DOHH2 (cell line): ENCODE measurements around the gene UBR3.
"Not testable (repeated sequence)": the region's sequence is repeated elsewhere in the genome, so short reads cannot be mapped to it uniquely, and the experiment has no call there.

Experiments used
- H3F3A ChIP-seq: fragments of 200-600 bp; sonication (generic), shearing (Covaris generic); 2 replicates; pipeline ENCODE4 v1.6.0; 2016; ENCODE audit warnings: antibody characterized with exemption, mild to moderate bottlenecking; ENCODE audit not compliant: control insufficient read depth, insufficient read depth
- H3K27ac ChIP-seq: fragments of 200-600 bp; sonication (generic); 2 replicates; pipeline ENCODE4 v1.5.1; 2014; ENCODE audit warnings: low read depth, mild to moderate bottlenecking, low read length, moderate library complexity
- H3K27me3 ChIP-seq: fragments of 200-600 bp; sonication (generic); 2 replicates; pipeline ENCODE4 v1.6.1; 2014; ENCODE audit warnings: mild to moderate bottlenecking, low read length, mixed read lengths; ENCODE audit not compliant: control insufficient read depth
- H3K36me3 ChIP-seq: fragments of 200-600 bp; sonication (generic); 2 replicates; pipeline ENCODE4 v1.6.1; 2014; ENCODE audit warnings: mild to moderate bottlenecking, low read length, moderate library complexity, mixed read lengths; ENCODE audit not compliant: control insufficient read depth
- H3K4me1 ChIP-seq: fragments of 200-600 bp; sonication (generic); 2 replicates; pipeline ENCODE4 v1.6.1; 2014; ENCODE audit warnings: mild to moderate bottlenecking, low read length, mixed read lengths; ENCODE audit not compliant: control insufficient read depth
- H3K4me2 ChIP-seq: fragments of 200-600 bp; sonication (generic); 2 replicates; pipeline ENCODE4 v1.6.0; 2014; ENCODE audit warnings: mild to moderate bottlenecking, low read length, moderate library complexity
- H3K4me3 ChIP-seq: fragments of 200-600 bp; sonication (generic); 2 replicates; pipeline ENCODE4 v1.5.1; 2014; ENCODE audit warnings: mild to moderate bottlenecking, low read length, mixed read lengths
- H3K79me2 ChIP-seq: fragments of 200-600 bp; sonication (generic); 2 replicates; pipeline ENCODE4 v1.6.1; 2014; ENCODE audit warnings: mild to moderate bottlenecking, low read length, mixed read lengths; ENCODE audit not compliant: control insufficient read depth
- H3K9me2 ChIP-seq: fragments of 200-600 bp; sonication (generic); replicated peaks from 2 replicates; pipeline ENCODE4 v1.6.1; 2014; ENCODE audit warnings: mild to moderate bottlenecking, low read length, mixed read lengths; ENCODE audit not compliant: control insufficient read depth
- H3K9me3 ChIP-seq: fragments of 200-600 bp; sonication (generic); 2 replicates; pipeline ENCODE4 v1.6.1; 2014; ENCODE audit warnings: antibody characterized with exemption, low read length, mixed read lengths; ENCODE audit not compliant: control insufficient read depth, insufficient read depth
- H4K20me1 ChIP-seq: fragments of 200-600 bp; sonication (generic); 2 replicates; pipeline ENCODE4 v1.6.0; 2014; ENCODE audit warnings: low read depth, mild to moderate bottlenecking, antibody characterized with exemption, low read length, moderate library complexity; ENCODE audit not compliant: control insufficient read depth, insufficient read depth
- CTCF ChIP-seq: fragments of 200-600 bp; sonication (generic); IDR thresholded peaks from one replicate; pipeline ENCODE4 v1.5.1; 2014; ENCODE audit warnings: antibody characterized with exemption, mild to moderate bottlenecking, low read depth, low read length; ENCODE audit not compliant: poor library complexity, severe bottlenecking
- EZH2phosphoT487 ChIP-seq: fragments of 200-600 bp; sonication (generic); IDR thresholded peaks from 2 replicates; pipeline ENCODE4 v1.6.1; 2017; ENCODE audit warnings: borderline replicate concordance, mild to moderate bottlenecking, antibody characterized with exemption, low read length, moderate library complexity, mixed read lengths

Gene UBR3

GRCh38 chr2:170113168-170113894 lies 286.1 kb downstream of the UBR3 start:
- H4K20me1 ChIP-seq, result no peaks in the 10 kb centered on the region

GRCh38 chr2:170115501-170116229 lies 288.4 kb downstream of the UBR3 start:
- Histone ChIP-seq H3K4me1 (no peaks in the 10 kb centered on the region), H3K9me3 (peaks cover 7% of the 10 kb centered on the region; the same call in 1 of the 2 replicates), H3K79me2 (no peaks in the 10 kb centered on the region), H3K36me3 (peaks cover 9% of the 10 kb centered on the region), H3K27me3 (no peaks in the 10 kb centered on the region), H3K4me3 (no peak overlapping the region), H3K27ac (no peak overlapping the region), H3F3A (no peaks in the 10 kb centered on the region), H4K20me1 (no peaks in the 10 kb centered on the region), H3K9me2 (no peaks in the 10 kb centered on the region), H3K4me2 (no peak overlapping the region)
- no peak for TF ChIP-seq CTCF
- no peak for TF ChIP-seq EZH2phosphoT487

More at GRCh38 chr2:170113168-170113894, 286.1 kb downstream of the UBR3 start:
- H3K4me2 ChIP-seq, result no peak overlapping the region
- H3K4me3 ChIP-seq, result no peak overlapping the region
- no peak for TF ChIP-seq CTCF
- TF ChIP-seq EZH2phosphoT487, result no peak
- H3K27ac ChIP-seq, result no peak overlapping the region
- no peaks in the 10 kb centered on the region for H3K27me3 ChIP-seq
- no peaks in the 10 kb centered on the region for H3K9me2 ChIP-seq
- no peaks in the 10 kb centered on the region for H3F3A ChIP-seq
- no peaks in the 10 kb centered on the region; the same call in 1 of the 2 replicates for H3K9me3 ChIP-seq
- H3K79me2 ChIP-seq, result no peaks in the 10 kb centered on the region
- H3K4me1 ChIP-seq, result no peaks in the 10 kb centered on the region
- no peaks in the 10 kb centered on the region for H3K36me3 ChIP-seq

GRCh38 chr2:170118641-170119040 lies 291.4 kb downstream of the UBR3 start:
- Histone ChIP-seq H4K20me1 (no peaks in the 10 kb centered on the region), H3K4me2 (no peak overlapping the region), H3K36me3 (peaks cover 9% of the 10 kb centered on the region), H3K27ac (no peak overlapping the region), H3K27me3 (no peaks in the 10 kb centered on the region), H3K9me3 (0 out of 2 replicates have a peak, but pooled peaks cover 7% of the 10 kb centered on the region), H3K79me2 (no peaks in the 10 kb centered on the region), H3K9me2 (no peaks in the 10 kb centered on the region), H3F3A (no peaks in the 10 kb centered on the region), H3K4me1 (no peaks in the 10 kb centered on the region), H3K4me3 (no peak overlapping the region)
- TF ChIP-seq CTCF (no peak), EZH2phosphoT487 (no peak)

- H3K4me2 ChIP-seq, result not testable (repeated sequence)
Observed at GRCh38 chr2:170119326-170119725, 292.1 kb downstream of the UBR3 start.

More at GRCh38 chr2:170119326-170119725, 292.1 kb downstream of the UBR3 start:
- not testable (repeated sequence) for H3K27ac ChIP-seq, H3K27me3 ChIP-seq, H3K4me1 ChIP-seq, H3K4me3 ChIP-seq, H3K9me2 ChIP-seq, H4K20me1 ChIP-seq, H3K9me3 ChIP-seq, H3F3A ChIP-seq, H3K79me2 ChIP-seq, H3K36me3 ChIP-seq
